ENCODE results near the gene DIAPH3. TPM values are rescaled to one million over a fixed set of nuclear protein-coding genes. Genes with fewer than 3 reads are reported as not detected.

The DIAPH3 gene
- total and polyA plus RNA-seq, 2 of the 4 experiments (the other 2 are of a cell fraction) = 8.9 to 9.3 TPM

GRCh38 chr13:59863621-59864020 lies 300.1 kb downstream of the DIAPH3 start:
- Histone ChIP-seq H3K9me1 (ENCODE audit: insufficient read depth, low read length) (no peaks in the 10 kb centered on the region; the same call in 1 of the 2 replicates), H2BK20ac (ENCODE audit: low read depth, low read length) (no peak overlapping the region), H2BK120ac (ENCODE audit: low read depth, low read length) (no peak overlapping the region), H3K56ac (ENCODE audit: extremely low read depth, insufficient read depth, low read length) (no peak overlapping the region), H2AK5ac (ENCODE audit: low read depth, low read length) (no peak overlapping the region), H3K14ac (replicated peaks; ENCODE audit: low read depth, low read length) (no peak overlapping the region), H4K8ac (ENCODE audit: low read depth in 2 of 2, low read length in 2 of 2) (no peak overlapping the region), H3K23ac (ENCODE audit: low read depth, low read length) (no peak overlapping the region), H2AK9ac (replicated peaks; ENCODE audit: low read depth, low read length, poor library complexity) (no peak overlapping the region), H3K27me3 (ENCODE audit: control insufficient read depth, insufficient read depth, low read length) (no peaks in the 10 kb centered on the region), H4K91ac (ENCODE audit: insufficient read depth, low read depth, low read length) (no peak overlapping the region), H4K5ac (ENCODE audit: low read depth, low read length) (no peak overlapping the region), H3K18ac (ENCODE audit: low read depth, low read length) (no peak overlapping the region), H4K20me1 (ENCODE audit: insufficient read depth, low read length) (no peaks in the 10 kb centered on the region), H3K27ac (ENCODE audit: insufficient read depth, low read length) (no peak overlapping the region), H3K36me3 (ENCODE audit: control insufficient read depth, insufficient read depth, low read length) (0 out of 2 replicates have a peak, but pooled peaks cover 1% of the 10 kb centered on the region), H3K9me3 (ENCODE audit: control insufficient read depth, insufficient read depth, low read length) (no peaks in the 10 kb centered on the region), H2BK5ac (ENCODE audit: low read depth, low read length, poor library complexity, severe bottlenecking) (no peak overlapping the region), H3K9ac (ENCODE audit: low read depth, low read length) (no peak overlapping the region), H3K4ac (ENCODE audit: low read depth, low read length) (no peak overlapping the region), H3K4me2 (ENCODE audit: low read depth, low read length) (no peak overlapping the region), H3K4me1 (ENCODE audit: control insufficient read depth, insufficient read depth, low read length) (no peaks in the 10 kb centered on the region), H2AFZ (replicated peaks; ENCODE audit: low read length, poor library complexity) (no peak overlapping the region), H2BK15ac (ENCODE audit: low read depth, low read length) (no peak overlapping the region), H3K79me1 (ENCODE audit: low read depth in 1 of 2, low read length in 2 of 2) (no peaks in the 10 kb centered on the region), H3K4me3 (ENCODE audit: insufficient read depth, low read depth, low read length) (no peak overlapping the region)
- TF ChIP-seq ELK1 (IDR thresholded peaks at IDR 0.05; ENCODE audit: borderline replicate concordance, low read depth, low read length) (no peak), CHD1 (IDR thresholded peaks at IDR 0.05; ENCODE audit: low read depth, low read length) (no peak), NFE2L2 (IDR thresholded peaks at IDR 0.05; ENCODE audit: low read depth, low read length) (no peak), SMC3 (IDR thresholded peaks at IDR 0.05; ENCODE audit: low read depth, low read length) (no peak), BHLHE40 (IDR thresholded peaks at IDR 0.05; ENCODE audit: low read depth, low read length) (no peak), CTCF (conservative IDR thresholded peaks at IDR 0.05; ENCODE audit: low read depth, low read length) (no peak), RFX5 (IDR thresholded peaks at IDR 0.05; ENCODE audit: low read depth, low read length) (no peak), FOS (IDR thresholded peaks at IDR 0.05; ENCODE audit: low read depth, low read length) (no peak), RCOR1 (IDR thresholded peaks at IDR 0.05; ENCODE audit: insufficient replicate concordance, low read length) (no peak), RAD21 (IDR thresholded peaks at IDR 0.05; ENCODE audit: low read length) (no peak), CEBPB (IDR thresholded peaks at IDR 0.05; ENCODE audit: low read depth, low read length) (no peak), POLR2A (IDR thresholded peaks at IDR 0.05; ENCODE audit: low read depth, low read length) (no peak)
- no CpG with 5 or more reads among the region's 1 CpG for WGBS, 2 experiments (ENCODE audit: extremely low coverage in 2 of 2, insufficient read length in 1 of 2)
- DNase-seq (no peak), ATAC-seq (ENCODE audit: low read depth) (no peak)
- POLR2A ChIA-PET (ENCODE audit: unreplicated experiment) = interaction anchor here (0.6 kb wide), 1 partner anchor 35 kb away, joined by 5 read pairs; no protein-coding TSS in a partner anchor
- intact Hi-C loops (cut with micrococcal nuclease) = no loop called here
- dilution Hi-C loops (cut with HindIII; ENCODE audit: low sequenced_read_pairs, unreplicated experiment) = no loop called here
- BruUV-seq (replicated peaks) = no TSS peak
- in situ Hi-C loops (cut with MboI; ENCODE audit: low sequenced_read_pairs) = no loop called here
- CTCF ChIA-PET = no interaction called here
